ENCODE results near the gene GBGT1.

GRCh38 chr9:133124907-133125275 is 38.8 kb downstream of the GBGT1 start:
- TF ChIP-seq PAX5 (IDR thresholded peaks at IDR 0.05; ENCODE audit: insufficient read depth, low read length, severe bottlenecking): no peak
- no peak for TF ChIP-seq TAF1 (IDR thresholded peaks at IDR 0.05; ENCODE audit: low read depth, low read length)
- no peak for TF ChIP-seq POLR2AphosphoS5 (IDR thresholded peaks at IDR 0.05; ENCODE audit: low read depth, low read length)

Measured in GM12891 (cell line).